GM12878 (cell line): ENCODE data around the gene ARFIP1. TPM values are rescaled to one million over a fixed set of nuclear protein-coding genes. Genes with fewer than 3 reads are reported as not detected.

Experiments
- ATF2 ChIP-seq: IDR thresholded peaks from 2 replicates; pipeline ENCODE4 v1.6.1; 2012; ENCODE audit warnings: low read length, inconsistent platforms
- BACH1 ChIP-seq: fragments of 450-650 bp; IDR thresholded peaks from 2 replicates; pipeline ENCODE4 v1.6.1; 2017; ENCODE audit warnings: mild to moderate bottlenecking, borderline replicate concordance
- CREB1 ChIP-seq: IDR thresholded peaks from 2 replicates; pipeline ENCODE4 v1.6.1; 2012; ENCODE audit warnings: low read depth, mild to moderate bottlenecking, inconsistent platforms
- CREM ChIP-seq: IDR thresholded peaks from 2 replicates; pipeline ENCODE4 v1.6.1; 2014; ENCODE audit warnings: antibody characterized with exemption, low read depth
- ELK1 ChIP-seq: IDR thresholded peaks from 2 replicates; pipeline ENCODE4 v1.6.1; 2012; ENCODE audit warnings: low read depth, low read length, improper control_type of control experiment
- ESRRA ChIP-seq: IDR thresholded peaks from 2 replicates; pipeline ENCODE4 v1.6.1; 2012; ENCODE audit warnings: mild to moderate bottlenecking, low read length, improper control_type of control experiment
- FOXK2 ChIP-seq: fragments of 450-650 bp; IDR thresholded peaks from 2 replicates; pipeline ENCODE4 v1.6.1; 2017; ENCODE audit warnings: mild to moderate bottlenecking, moderate library complexity
- HDAC2 ChIP-seq: fragments of 200-600 bp; sonication (generic); IDR thresholded peaks from 2 replicates; pipeline ENCODE4 v1.6.1; 2017
- KDM1A ChIP-seq: fragments of 200-600 bp; sonication (generic); IDR thresholded peaks from 2 replicates; pipeline ENCODE4 v1.6.1; 2016; ENCODE audit warnings: borderline replicate concordance
- LARP7 ChIP-seq: fragments of 450-650 bp; IDR thresholded peaks from 2 replicates; pipeline ENCODE4 v1.6.1; 2017; ENCODE audit warnings: mild to moderate bottlenecking
- MTA2 ChIP-seq: fragments of 450-650 bp; IDR thresholded peaks from 2 replicates; pipeline ENCODE4 v1.6.1; 2016; ENCODE audit warnings: low read depth, mild to moderate bottlenecking, moderate library complexity
- NBN ChIP-seq: fragments of 450-650 bp; IDR thresholded peaks from 2 replicates; pipeline ENCODE4 v1.6.1; 2016
- NFYB ChIP-seq: IDR thresholded peaks from 2 replicates; pipeline ENCODE4 v1.6.1; 2011; ENCODE audit warnings: low read depth, mild to moderate bottlenecking, low read length, improper control_type of control experiment, moderate library complexity; ENCODE audit not compliant: insufficient read depth
- PAX5 ChIP-seq: IDR thresholded peaks from 2 replicates; pipeline ENCODE4 v1.6.1; 2011; ENCODE audit warnings: low read depth, low read length, borderline replicate concordance
- RAD51 ChIP-seq: fragments of 450-650 bp; IDR thresholded peaks from 2 replicates; pipeline ENCODE4 v1.6.1; 2016; ENCODE audit warnings: moderate library complexity, mild to moderate bottlenecking, inconsistent platforms
- RB1 ChIP-seq: fragments of 450-650 bp; formaldehyde crosslinking; IDR thresholded peaks from 2 replicates; pipeline ENCODE4 v1.6.1; 2017; ENCODE audit warnings: mild to moderate bottlenecking, borderline replicate concordance
- SIN3A ChIP-seq: IDR thresholded peaks from 2 replicates; pipeline ENCODE4 v1.6.1; 2012; ENCODE audit warnings: low read depth, low read length, improper control_type of control experiment
- SMAD5 ChIP-seq: IDR thresholded peaks from 2 replicates; pipeline ENCODE4 v1.6.1; 2016; ENCODE audit warnings: antibody characterized with exemption, low read depth
- SMARCA5 ChIP-seq: fragments of 450-650 bp; IDR thresholded peaks from 2 replicates; pipeline ENCODE4 v1.6.1; 2017; ENCODE audit warnings: mild to moderate bottlenecking
- SRF ChIP-seq, 2 experiments: IDR thresholded peaks; 2 replicates each; pipeline ENCODE4 v1.6.1; 2011; ENCODE audit warnings: low read depth in 2 of 2, low read length in 2 of 2, mild to moderate bottlenecking in 1 of 2, moderate library complexity in 1 of 2
- polyA plus RNA-seq, 11 experiments: library from polyadenylated mRNA; depleted of rRNA in 4 of 11; unstranded in 6 of 11; stranded (reverse) in 5 of 11; fragments of >200 nt; fragmentation: Nextera tagmentation in 4 of 11; fragmentation: Illumina TruSeq in 1 of 11; extraction: Ambion mirVana in 4 of 11; extraction: Trizol in 1 of 11; gene quantifications; 1 replicate in 1 of 11; 2 replicates in 10 of 11; pipeline versions ENCODE4 v1.2.1 to v1.2.3, GENCODE V29; 2011 to 2016; ENCODE audit warnings: inconsistent platforms in 2 of 11, missing spikeins in 2 of 11, low read depth in 1 of 11
- total RNA-seq, 4 experiments: library from RNA; depleted of rRNA in 3 of 4; stranded (reverse); fragments of >200 nt in 3 of 4; fragmentation: Illumina TruSeq in 1 of 4; extraction: Trizol in 1 of 4; gene quantifications; 2 replicates each; pipeline versions ENCODE4 v1.2.1 to v1.2.3, GENCODE V29; 2013 to 2021
- TF ChIP-seq, protein P1 (sequence below): fragments of 450-650 bp; IDR thresholded peaks from 2 replicates; pipeline ENCODE4 v1.6.1; 2016; ENCODE audit warnings: mild to moderate bottlenecking
- TF ChIP-seq, protein P2 (sequence below): fragments of 450-650 bp; IDR thresholded peaks from 2 replicates; pipeline ENCODE4 v1.6.1; 2017; ENCODE audit warnings: low read depth, mild to moderate bottlenecking, moderate library complexity

The ARFIP1 gene
- total and polyA plus RNA-seq, 10 of the 15 experiments (the other 5 are each of a cell fraction or from before 2014, with no cell fraction given), result 9.5 to 21.7 (median 15.4) TPM

GRCh38 chr4:152779513-152780266 lies at the start of gene ARFIP1, which contains the start of gene TIGD4 (continued):
- peak; percentile 87 for TF ChIP-seq CREM
- no peak; the same call in 1 of the 2 replicates for TF ChIP-seq LARP7
- no peak for TF ChIP-seq KDM1A
- TF ChIP-seq SMARCA5, result 0 out of 2 replicates have a peak, but pooled peaks have one; percentile 16
- TF ChIP-seq RAD51, result no peak
- TF ChIP-seq, protein P1, sequence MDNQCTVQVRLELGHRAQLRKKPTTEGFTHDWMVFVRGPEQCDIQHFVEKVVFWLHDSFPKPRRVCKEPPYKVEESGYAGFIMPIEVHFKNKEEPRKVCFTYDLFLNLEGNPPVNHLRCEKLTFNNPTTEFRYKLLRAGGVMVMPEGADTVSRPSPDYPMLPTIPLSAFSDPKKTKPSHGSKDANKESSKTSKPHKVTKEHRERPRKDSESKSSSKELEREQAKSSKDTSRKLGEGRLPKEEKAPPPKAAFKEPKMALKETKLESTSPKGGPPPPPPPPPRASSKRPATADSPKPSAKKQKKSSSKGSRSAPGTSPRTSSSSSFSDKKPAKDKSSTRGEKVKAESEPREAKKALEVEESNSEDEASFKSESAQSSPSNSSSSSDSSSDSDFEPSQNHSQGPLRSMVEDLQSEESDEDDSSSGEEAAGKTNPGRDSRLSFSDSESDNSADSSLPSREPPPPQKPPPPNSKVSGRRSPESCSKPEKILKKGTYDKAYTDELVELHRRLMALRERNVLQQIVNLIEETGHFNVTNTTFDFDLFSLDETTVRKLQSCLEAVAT, result peak; percentile 53; the same call in 1 of the 2 replicates
- 0 out of 2 replicates have a peak, but pooled peaks have one; percentile 42 for TF ChIP-seq BACH1
- peak; percentile 59; the same call in 1 of the 2 replicates for TF ChIP-seq SIN3A
- TF ChIP-seq NBN, result peak; percentile 93
- TF ChIP-seq FOXK2, result no peak
- peak; percentile 78; the same call in 1 of the 2 replicates for TF ChIP-seq ELK1
- no peak for TF ChIP-seq HDAC2
- peak; percentile 6; the same call in 1 of the 2 replicates for TF ChIP-seq ESRRA
- TF ChIP-seq CREB1, result peak; percentile 84; the same call in 1 of the 2 replicates
- peak; percentile 51; the same call in 1 of the 2 replicates for TF ChIP-seq PAX5
- peak; percentile 29 for TF ChIP-seq SMAD5
- TF ChIP-seq ATF2, result no peak
- TF ChIP-seq SRF (IDR thresholded peaks at IDR 0.05; ENCODE audit: low read depth in 2 of 2, low read length in 2 of 2), result no peak
- TF ChIP-seq NFYB, result no peak
- peak; percentile 72; the same call in 1 of the 2 replicates for TF ChIP-seq RB1
- TF ChIP-seq, protein P2, sequence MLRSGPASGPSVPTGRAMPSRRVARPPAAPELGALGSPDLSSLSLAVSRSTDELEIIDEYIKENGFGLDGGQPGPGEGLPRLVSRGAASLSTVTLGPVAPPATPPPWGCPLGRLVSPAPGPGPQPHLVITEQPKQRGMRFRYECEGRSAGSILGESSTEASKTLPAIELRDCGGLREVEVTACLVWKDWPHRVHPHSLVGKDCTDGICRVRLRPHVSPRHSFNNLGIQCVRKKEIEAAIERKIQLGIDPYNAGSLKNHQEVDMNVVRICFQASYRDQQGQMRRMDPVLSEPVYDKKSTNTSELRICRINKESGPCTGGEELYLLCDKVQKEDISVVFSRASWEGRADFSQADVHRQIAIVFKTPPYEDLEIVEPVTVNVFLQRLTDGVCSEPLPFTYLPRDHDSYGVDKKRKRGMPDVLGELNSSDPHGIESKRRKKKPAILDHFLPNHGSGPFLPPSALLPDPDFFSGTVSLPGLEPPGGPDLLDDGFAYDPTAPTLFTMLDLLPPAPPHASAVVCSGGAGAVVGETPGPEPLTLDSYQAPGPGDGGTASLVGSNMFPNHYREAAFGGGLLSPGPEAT, result peak; percentile 60; the same call in 1 of the 2 replicates
- TF ChIP-seq MTA2, result peak; percentile 46; the same call in 1 of the 2 replicates
